H1 (cell line): Measurements from ENCODE around the gene NXT2. TPM values are rescaled to one million over a fixed set of nuclear protein-coding genes. Genes with fewer than 3 reads are reported as not detected.

Experiments
- CEBPB ChIP-seq: IDR thresholded peaks from 2 replicates; pipeline ENCODE4 v1.6.1; 2012; ENCODE audit warnings: low read depth, low read length
- CHD2 ChIP-seq: IDR thresholded peaks from 2 replicates; pipeline ENCODE4 v1.6.1; 2012; ENCODE audit warnings: low read length, improper control_type of control experiment
- CTCF ChIP-seq, 3 experiments: IDR thresholded peaks; 1 replicate in 2 of 3; 2 replicates in 1 of 3; pipeline versions ENCODE4 v1.5.1 to v1.6.1; 2011; ENCODE audit warnings: low read length in 3 of 3, mild to moderate bottlenecking in 3 of 3, inconsistent platforms in 2 of 3, low read depth in 1 of 3, moderate library complexity in 1 of 3; ENCODE audit not compliant: insufficient read depth in 1 of 3; ENCODE audit errors: control extremely low read depth in 1 of 3
- MAFK ChIP-seq: IDR thresholded peaks from 2 replicates; pipeline ENCODE4 v1.6.1; 2012; ENCODE audit warnings: low read depth, mild to moderate bottlenecking, improper control_type of control experiment, low read length
- RNF2 ChIP-seq: fragments of 200-900, 300-1000 bp; sonication (generic); IDR thresholded peaks from 2 replicates; pipeline ENCODE4 v1.7.1; 2016; ENCODE audit warnings: borderline replicate concordance, low read depth, mild to moderate bottlenecking, antibody characterized with exemption, low read length; ENCODE audit not compliant: poor library complexity, severe bottlenecking; ENCODE audit errors: missing control alignments
- SIN3A ChIP-seq, 2 experiments: IDR thresholded peaks in 1 of 2; conservative IDR thresholded peaks in 1 of 2; 2 replicates each; pipeline ENCODE4 v1.6.1; 2011 to 2012; ENCODE audit warnings: low read length in 2 of 2, improper control_type of control experiment in 1 of 2, low read depth in 1 of 2, mild to moderate bottlenecking in 1 of 2
- polyA plus RNA-seq, 7 experiments: library from polyadenylated mRNA; depleted of rRNA in 3 of 7; stranded (reverse) in 5 of 7; unstranded in 2 of 7; fragments of >200 nt in 5 of 7; fragments of 200-250 nt in 2 of 7; gene quantifications; 1 replicate in 5 of 7; 2 replicates in 1 of 7; 4 replicates in 1 of 7; pipeline versions ENCODE4 v1.2.1 to v1.2.3, GENCODE V29; 2011 to 2013; ENCODE audit warnings: missing spikeins in 2 of 7, mixed read lengths in 2 of 7
- total RNA-seq: library from RNA; stranded (reverse); fragmentation: NEBNext Ultra II Directional; extraction: Animal tissue kit (Norgen Biotek cat#: 25700); gene quantifications from 2 replicates; pipeline ENCODE4 v1.2.1, GENCODE V29; 2021

The NXT2 gene
- total and polyA plus RNA-seq, 2 of the 8 experiments (the other 6 are each of a cell fraction or from before 2014, with no cell fraction given) = 6.1 to 13.5 TPM

DNA sequence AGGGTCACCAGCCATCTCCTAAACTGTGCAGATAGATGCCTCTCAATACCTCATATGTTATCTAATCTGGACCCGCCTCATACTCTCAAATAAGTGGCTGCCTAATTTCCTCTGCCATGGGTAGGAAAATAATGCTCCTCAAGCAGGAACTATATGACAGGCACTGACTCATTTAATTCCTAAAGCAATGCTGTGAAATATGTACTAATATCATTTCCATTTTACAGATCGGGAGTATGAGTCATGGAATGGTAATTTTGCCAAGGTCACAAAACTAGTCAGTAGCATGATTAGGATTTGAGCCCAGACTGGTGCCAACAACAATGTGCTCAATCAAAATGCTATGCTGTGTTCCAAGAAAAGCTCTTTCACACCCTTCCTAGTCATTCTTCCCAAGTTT lies 3.0 kb upstream of the NXT2 start (continued):
- no peak for TF ChIP-seq CTCF (IDR thresholded peaks at IDR 0.05; ENCODE audit: control extremely low read depth in 1 of 3, insufficient read depth in 1 of 3, low read depth in 1 of 3, low read length in 3 of 3)
- no peak for TF ChIP-seq MAFK
- no peak for TF ChIP-seq CHD2
- no peak for TF ChIP-seq SIN3A (conservative IDR thresholded peaks at IDR 0.05 in 1 of 2, IDR thresholded peaks at IDR 0.05 in 1 of 2; ENCODE audit: low read depth in 1 of 2, low read length in 2 of 2)
- no peak for TF ChIP-seq CEBPB
- TF ChIP-seq RNF2 = no peak
